HEK293 (cell line): Measurements from ENCODE around the gene CLDN19.

Source experiments
- CTCF ChIA-PET: fragments of 350-600 bp; formaldehyde crosslinking; extraction: SDS; loops from one replicate; lab custom pipeline; 2021; ENCODE audit warnings: antibody characterized with exemption; lab: Yijun Ruan, JAX
- POLR2A ChIA-PET: fragments of 300-600 bp; formaldehyde crosslinking; extraction: SDS; loops from one replicate; lab custom pipeline; 2020; ENCODE audit warnings: antibody characterized with exemption, inconsistent platforms; lab: Yijun Ruan, JAX
- H3K27ac ChIP-seq: fragments of 200-500 bp; sonication (Bioruptor generic); 2 replicates; pipeline ENCODE4 v1.5.1; 2014; ENCODE audit warnings: low read depth, low read length, control low read depth, inconsistent platforms; ENCODE audit errors: extremely low read depth
- H3K36me3 ChIP-seq, 2 experiments: fragments of 200-500 bp in 1 of 2; sonication (Bioruptor generic) in 1 of 2; 1 replicate in 1 of 2; 2 replicates in 1 of 2; pipeline ENCODE4 v1.5.1; 2014 to 2017; ENCODE audit warnings: inconsistent platforms in 2 of 2, low read length in 2 of 2; ENCODE audit not compliant: control insufficient read depth in 2 of 2, insufficient read depth in 1 of 2
- H3K4me1 ChIP-seq: fragments of 200-500 bp; sonication (Bioruptor generic); 2 replicates; pipeline ENCODE4 v1.5.1; 2014; ENCODE audit warnings: mild to moderate bottlenecking, low read length, inconsistent platforms; ENCODE audit not compliant: control insufficient read depth, insufficient read depth
- H3K4me3 ChIP-seq: 2 replicates; pipeline ENCODE4 v1.5.1; 2011; ENCODE audit warnings: low read depth, mild to moderate bottlenecking, control low read depth, low read length, moderate library complexity
- H3K9me3 ChIP-seq: fragments of 200-500 bp; sonication (Bioruptor generic); 2 replicates; pipeline ENCODE4 v1.5.1; 2014; ENCODE audit warnings: low read depth, low read length, inconsistent platforms; ENCODE audit not compliant: control insufficient read depth, insufficient read depth
- GLI2 ChIP-seq: fragments of 450-650 bp; formaldehyde crosslinking; IDR thresholded peaks from 2 replicates; pipeline ENCODE4; 2017; ENCODE audit warnings: missing biosample characterization, missing genetic modification characterization, low read depth, borderline replicate concordance
- HOXD13 ChIP-seq: sonication (generic); formaldehyde crosslinking; IDR thresholded peaks from 2 replicates; pipeline ENCODE4 v1.8.0; 2022; ENCODE audit warnings: missing genetic modification reagents, borderline replicate concordance
- IKZF3 ChIP-seq: fragments of 450-650 bp; IDR thresholded peaks from 2 replicates; pipeline ENCODE4 v1.5.0; 2018; ENCODE audit warnings: missing biosample characterization, mild to moderate bottlenecking, missing genetic modification characterization, moderate library complexity
- KLF17 ChIP-seq: fragments of 450-650 bp; formaldehyde crosslinking; IDR thresholded peaks from 2 replicates; pipeline ENCODE4 v1.5.1; 2016; ENCODE audit warnings: missing biosample characterization, missing genetic modification characterization
- OVOL3 ChIP-seq: fragments of 450-650 bp; formaldehyde crosslinking; IDR thresholded peaks from 2 replicates; pipeline ENCODE4 v1.5.1; 2016; ENCODE audit warnings: missing biosample characterization, missing genetic modification characterization
- PRDM1 ChIP-seq: fragments of 450-650 bp; formaldehyde crosslinking; IDR thresholded peaks from 2 replicates; pipeline ENCODE4; 2016; ENCODE audit warnings: missing biosample characterization, missing genetic modification characterization
- ZFHX2 ChIP-seq: fragments of 450-650 bp; formaldehyde crosslinking; conservative IDR thresholded peaks from 2 replicates; pipeline ENCODE4 v1.5.1; 2016; ENCODE audit warnings: missing biosample characterization, missing genetic modification characterization
- ZIC2 ChIP-seq: fragments of 450-650 bp; formaldehyde crosslinking; IDR thresholded peaks from 2 replicates; pipeline ENCODE4 v1.5.1; 2016; ENCODE audit warnings: missing biosample characterization, missing genetic modification characterization
- ZNF366 ChIP-seq: fragments of 450-650 bp; formaldehyde crosslinking; conservative IDR thresholded peaks from 2 replicates; pipeline ENCODE4 v1.5.1; 2016; ENCODE audit warnings: missing biosample characterization, missing genetic modification characterization
- ZNF394 ChIP-seq: fragments of 450-650 bp; formaldehyde crosslinking; IDR thresholded peaks from 2 replicates; pipeline ENCODE4 v1.5.1; 2016; ENCODE audit warnings: missing biosample characterization, missing genetic modification characterization, mild to moderate bottlenecking, moderate library complexity, borderline replicate concordance
- ZNF433 ChIP-seq: fragments of 450-650 bp; formaldehyde crosslinking; IDR thresholded peaks from 2 replicates; pipeline ENCODE4 v1.5.1; 2016; ENCODE audit warnings: missing biosample characterization, missing genetic modification characterization, low read depth
- ZNF473 ChIP-seq: fragments of 450-650 bp; formaldehyde crosslinking; IDR thresholded peaks from 2 replicates; pipeline ENCODE4 v1.5.1; 2017; ENCODE audit warnings: missing biosample characterization, missing genetic modification characterization
- ZNF529 ChIP-seq: fragments of 450-650 bp; formaldehyde crosslinking; IDR thresholded peaks from 2 replicates; pipeline ENCODE4 v1.5.1; 2017; ENCODE audit warnings: missing genetic modification characterization, missing biosample characterization; ENCODE audit not compliant: insufficient replicate concordance
- ZNF600 ChIP-seq: fragments of 450-650 bp; formaldehyde crosslinking; IDR thresholded peaks from 2 replicates; pipeline ENCODE4 v1.5.1; 2016; ENCODE audit warnings: missing biosample characterization, missing genetic modification characterization
- ZNF670 ChIP-seq: fragments of 450-650 bp; formaldehyde crosslinking; IDR thresholded peaks from 2 replicates; pipeline ENCODE4 v1.5.1; 2016; ENCODE audit warnings: missing biosample characterization, missing genetic modification characterization, low read depth
- ZSCAN23 ChIP-seq: fragments of 450-650 bp; formaldehyde crosslinking; IDR thresholded peaks from 2 replicates; pipeline ENCODE4 v1.5.1; 2016; ENCODE audit warnings: missing biosample characterization, missing genetic modification characterization

The CLDN19 gene

GRCh38 chr1:42742141-42742540 lies 2.1 kb upstream of the CLDN19 start:
- CTCF ChIA-PET = no interaction called here

GRCh38 chr1:42741706-42742105 lies 1.7 kb upstream of the CLDN19 start:
- Histone ChIP-seq H3K4me1 (no peaks in the 10 kb centered on the region), H3K36me3 (peaks cover 0 to 14% of the 10 kb centered on the region in 2 experiments; a peak in 2 of 3 replicates), H3K4me3 (no peak overlapping the region), H3K27ac (no peak overlapping the region), H3K9me3 (no peaks in the 10 kb centered on the region)
- TF ChIP-seq ZNF366 (tag by site-specific recombination) (no peak), OVOL3 (tag by site-specific recombination) (no peak), ZIC2 (tag by site-specific recombination) (peak; percentile 82), ZNF433 (tag by site-specific recombination) (no peak), ZNF473 (no peak)
- CTCF ChIA-PET = no interaction called here
- POLR2A ChIA-PET = interaction anchor here (2.2 kb wide), 1 partner anchor 59 kb away, joined by 9 read pairs; the partner anchor contains the start of gene YBX1

More at GRCh38 chr1:42742141-42742540, 2.1 kb upstream of the CLDN19 start:
- no peak overlapping the region for H3K27ac ChIP-seq
- no peaks in the 10 kb centered on the region for H3K4me1 ChIP-seq
- H3K4me3 ChIP-seq = no peak overlapping the region
- H3K9me3 ChIP-seq = no peaks in the 10 kb centered on the region
- peaks cover 0 to 18% of the 10 kb centered on the region in 2 experiments; a peak in 2 of 3 replicates for H3K36me3 ChIP-seq
- TF ChIP-seq ZNF600 (tag by site-specific recombination) (0 out of 2 replicates have a peak, but pooled peaks have one; percentile 25), ZNF529 (tag by site-specific recombination) (no peak), GLI2 (tag by site-specific recombination) (no peak)
- POLR2A ChIA-PET = interaction anchor here (1.6 kb wide), 1 partner anchor 60 kb away, joined by 8 read pairs; the partner anchor contains the start of gene YBX1

- Histone ChIP-seq H3K4me1 (no peaks in the 10 kb centered on the region), H3K27ac (no peak overlapping the region), H3K36me3 (peaks cover 0 to 7% of the 10 kb centered on the region in 2 experiments; a peak in 2 of 3 replicates), H3K4me3 (no peak overlapping the region), H3K9me3 (no peaks in the 10 kb centered on the region)
- ChIA-PET CTCF (interaction anchor here (0.6 kb wide), 2 partner anchors 162 to 1234 kb away, joined by 4 to 6 read pairs; no protein-coding TSS in a partner anchor), POLR2A (interaction anchor here (2.2 kb wide), 1 partner anchor 58 kb away, joined by 9 read pairs; the partner anchor contains the start of gene YBX1)
- TF ChIP-seq ZNF670 (tag by site-specific recombination) = no peak
- TF ChIP-seq KLF17 (tag by site-specific recombination) = no peak
- TF ChIP-seq ZNF394 (tag by site-specific recombination) = no peak
- 0 out of 2 replicates have a peak, but pooled peaks have one; percentile 17 for TF ChIP-seq ZFHX2 (tag by site-specific recombination)
Observed at GRCh38 chr1:42740851-42741580, 980 bp upstream of the CLDN19 start.

- no peaks in the 10 kb centered on the region for H3K9me3 ChIP-seq
- no peaks in the 10 kb centered on the region for H3K4me1 ChIP-seq
- no peak for TF ChIP-seq ZSCAN23 (tag by site-specific recombination)
- no peak for TF ChIP-seq IKZF3
- TF ChIP-seq PRDM1 (tag by site-specific recombination) = peak; percentile 55; the same call in 1 of the 2 replicates
- no peak for TF ChIP-seq HOXD13 (CRISPR knock-in tag)
- TF ChIP-seq, all 188 proteins: peak for 1
- no peaks in the 10 kb centered on the region for H3K36me3 ChIP-seq
- no peak overlapping the region for H3K27ac ChIP-seq
- CTCF ChIA-PET = interaction anchor here (0.7 kb wide), 1 partner anchor 233 kb away, joined by 3 read pairs; no protein-coding TSS in a partner anchor
- no peak overlapping the region for H3K4me3 ChIP-seq
- POLR2A ChIA-PET = no interaction called here
Observed at GRCh38 chr1:42738678-42739226, 1.3 kb downstream of the CLDN19 start.
